ENCODE results near the gene MTUS2.

Gene MTUS2

GRCh38 chr13:29115842-29116241 is 295.7 kb downstream of the MTUS2 start:
- no peak for DNase-seq

GRCh38 chr13:29117663-29118062 is 297.5 kb downstream of the MTUS2 start:
- no peak for DNase-seq

DNA sequence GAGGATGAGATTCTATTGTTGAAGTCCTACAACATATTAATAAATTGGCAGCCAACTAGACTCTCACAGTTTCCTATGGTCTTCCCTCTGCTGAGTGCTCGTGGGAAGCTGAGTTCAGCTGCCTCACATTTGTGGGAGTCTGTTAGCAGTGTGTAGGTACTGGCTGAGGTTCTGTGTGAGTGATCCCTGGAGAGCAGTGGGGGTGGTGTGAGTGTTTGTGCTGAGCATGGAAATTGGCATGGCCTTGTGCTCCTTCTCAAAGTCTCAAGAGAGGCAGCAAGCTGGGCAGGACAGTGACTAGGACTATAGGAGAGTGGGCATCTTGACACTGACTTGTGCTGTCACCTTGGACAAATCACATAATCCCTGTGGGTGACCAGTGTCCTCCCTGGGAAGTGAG is 298.3 kb downstream of the MTUS2 start:
- no peak for DNase-seq

- DNase-seq = peak; percentile 49
Observed at GRCh38 chr13:29125191-29125933, 305.2 kb downstream of the MTUS2 start.

GRCh38 chr13:29125934-29126424 is 305.8 kb downstream of the MTUS2 start:
- DNase-seq = peak; percentile 31

- DNase-seq = no peak
Observed at GRCh38 chr13:29129616-29130015, 309.5 kb downstream of the MTUS2 start.

DNA sequence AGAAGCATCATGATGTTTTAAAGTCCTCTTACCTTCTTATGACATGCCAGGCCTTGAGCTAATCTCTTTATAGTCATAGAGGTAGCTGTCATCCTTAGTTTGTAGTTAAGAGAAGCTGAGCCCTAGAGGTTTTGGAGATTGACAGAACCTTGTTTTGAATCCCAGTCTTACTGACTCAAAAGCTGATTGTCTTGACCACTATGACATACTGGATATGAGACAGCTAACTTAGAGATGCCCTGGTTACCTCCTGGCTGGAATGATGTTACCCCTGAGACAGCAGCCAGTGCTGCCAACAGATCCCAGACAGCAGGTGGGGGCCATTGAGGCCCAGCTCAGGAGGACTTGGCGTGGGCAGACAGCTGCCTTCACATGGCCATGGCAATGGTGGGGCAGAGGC is 311.0 kb downstream of the MTUS2 start:
- DNase-seq = no peak

DNA sequence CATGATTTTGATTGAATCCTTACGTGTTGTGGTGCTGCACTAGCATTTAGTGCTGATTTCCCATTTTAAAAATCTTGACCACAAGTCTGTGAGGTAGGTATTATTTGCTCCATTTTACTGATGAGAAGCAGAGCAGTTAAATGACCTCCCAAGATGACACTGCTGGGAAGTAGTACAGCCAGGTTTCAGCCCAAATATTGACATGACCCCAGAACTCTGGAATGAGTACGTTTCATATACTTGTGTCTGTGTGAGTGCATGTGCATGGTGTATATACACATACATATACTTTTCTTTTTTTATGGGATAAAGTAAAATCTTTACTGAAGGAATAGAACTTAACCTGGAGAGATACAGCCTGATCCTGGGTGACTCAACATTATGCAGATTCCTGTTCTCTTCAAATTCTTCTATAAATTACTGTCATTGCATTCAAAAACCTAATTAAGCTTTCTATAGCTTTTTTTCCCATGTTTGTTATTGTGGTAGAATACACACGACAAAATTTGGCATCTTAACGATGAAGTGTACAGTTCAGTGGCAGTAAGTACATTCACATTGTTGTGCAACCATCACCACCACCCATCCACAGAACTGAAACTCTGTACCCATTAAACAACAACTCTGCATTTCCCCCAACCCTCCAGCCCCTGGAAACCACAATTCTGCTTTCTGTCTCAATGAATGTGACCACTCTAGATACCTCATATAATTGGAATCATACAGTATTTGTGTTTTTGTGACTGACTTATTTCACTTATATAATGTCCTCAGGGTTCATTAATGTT is 311.9 kb downstream of the MTUS2 start:
- DNase-seq = no peak

DNA sequence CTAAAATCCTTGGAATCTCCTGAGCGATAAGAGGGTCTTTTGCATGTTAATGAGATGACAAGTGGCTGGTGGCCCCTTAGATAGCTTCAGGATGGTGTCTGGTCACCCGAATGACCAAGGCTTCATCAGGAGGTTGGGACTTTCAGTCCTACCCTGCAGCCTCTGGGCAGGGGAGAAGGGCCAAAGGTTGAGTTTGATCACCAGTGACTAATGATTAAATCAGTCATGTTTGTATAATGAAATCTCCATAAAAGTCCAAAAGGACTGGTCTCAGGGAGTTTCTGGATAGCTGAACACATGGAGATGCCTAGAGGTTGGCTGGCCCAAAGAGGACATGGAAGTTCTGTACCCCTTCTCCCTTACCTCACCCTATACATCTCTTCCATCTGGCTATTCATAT is 316.2 kb downstream of the MTUS2 start:
- DNase-seq = no peak

GRCh38 chr13:29137016-29137415 is 316.9 kb downstream of the MTUS2 start:
- no peak for DNase-seq

DNA sequence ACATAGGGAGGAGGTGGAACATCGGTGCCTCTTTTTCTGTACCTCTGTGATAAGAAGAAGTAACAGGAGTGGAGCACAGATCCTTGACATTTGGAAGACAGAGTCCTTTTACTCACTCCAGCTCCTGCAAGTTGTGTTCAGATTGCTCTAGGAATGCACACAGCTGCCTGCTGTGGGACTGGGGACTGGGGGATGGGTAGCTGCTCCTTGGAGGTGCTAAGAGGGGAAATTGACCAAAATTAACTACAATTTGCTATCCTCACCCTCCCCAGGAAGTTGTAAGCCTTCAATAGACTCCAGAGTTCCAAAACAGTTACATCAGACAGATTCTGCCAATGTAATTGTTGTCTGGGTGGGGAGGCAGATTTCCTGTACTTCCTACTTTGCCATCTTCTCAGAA is 317.9 kb downstream of the MTUS2 start:
- DNase-seq = no peak

DNA sequence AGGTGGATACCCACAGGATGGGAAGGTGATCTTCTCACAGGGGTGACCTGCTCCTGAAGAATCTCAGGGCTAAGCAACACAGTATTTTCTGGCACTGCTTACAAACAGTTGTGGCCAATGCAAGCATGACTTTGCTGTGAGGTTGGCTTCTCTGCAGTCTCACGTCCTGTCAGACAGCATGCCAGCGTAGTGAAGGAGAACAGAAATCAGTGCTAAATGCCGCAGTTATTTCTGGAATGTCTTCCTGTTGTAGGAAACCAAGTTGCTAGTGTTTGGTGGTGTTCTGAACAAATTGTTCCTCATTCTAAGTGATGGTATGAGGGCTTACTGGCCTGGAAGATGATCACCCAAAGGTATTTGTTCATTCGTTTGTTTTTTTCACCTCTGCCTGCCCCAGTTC is 320.1 kb downstream of the MTUS2 start:
- no peak for DNase-seq

GRCh38 chr13:29143847-29144246 is 323.7 kb downstream of the MTUS2 start:
- no peak for DNase-seq

DNA sequence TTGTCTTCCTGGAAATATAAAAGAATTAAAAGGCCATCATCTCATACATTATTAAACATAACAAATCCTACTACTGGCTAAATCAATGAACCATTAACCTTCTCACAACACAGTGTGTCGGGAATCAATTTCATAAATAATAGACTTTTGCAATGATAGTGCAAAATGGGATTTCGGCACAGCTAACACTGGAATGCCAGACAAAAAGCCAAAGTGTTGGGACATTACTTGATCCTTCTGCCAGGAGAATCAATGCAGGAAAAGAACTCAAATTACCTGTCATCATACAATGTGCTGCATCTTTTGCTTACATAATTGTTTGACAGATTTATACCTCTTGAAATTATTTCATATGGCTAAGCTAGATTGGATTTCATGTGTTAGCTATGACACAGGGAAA is 334.3 kb downstream of the MTUS2 start:
- no peak for DNase-seq

- no peak for DNase-seq
Observed at GRCh38 chr13:29156136-29156535, 336.0 kb downstream of the MTUS2 start.

DNA sequence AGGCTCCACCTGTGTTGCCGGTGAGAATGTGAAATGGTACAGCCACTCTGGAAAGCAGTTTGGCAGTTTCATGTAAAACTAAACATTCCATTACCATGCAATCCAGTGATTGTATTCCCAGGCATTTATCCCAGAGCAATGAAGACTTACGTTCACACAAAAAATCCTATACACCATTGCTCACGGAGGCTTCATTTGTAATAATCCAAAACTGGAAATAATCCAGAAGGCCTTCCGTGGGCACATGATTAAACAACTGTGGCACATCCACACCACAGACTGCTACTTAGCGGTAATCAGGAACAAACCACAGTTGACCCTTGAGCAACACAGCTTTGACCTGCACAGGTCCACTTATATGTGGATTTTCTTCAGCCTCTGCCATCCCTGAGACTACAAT is 339.7 kb downstream of the MTUS2 start:
- no peak for DNase-seq

DNA sequence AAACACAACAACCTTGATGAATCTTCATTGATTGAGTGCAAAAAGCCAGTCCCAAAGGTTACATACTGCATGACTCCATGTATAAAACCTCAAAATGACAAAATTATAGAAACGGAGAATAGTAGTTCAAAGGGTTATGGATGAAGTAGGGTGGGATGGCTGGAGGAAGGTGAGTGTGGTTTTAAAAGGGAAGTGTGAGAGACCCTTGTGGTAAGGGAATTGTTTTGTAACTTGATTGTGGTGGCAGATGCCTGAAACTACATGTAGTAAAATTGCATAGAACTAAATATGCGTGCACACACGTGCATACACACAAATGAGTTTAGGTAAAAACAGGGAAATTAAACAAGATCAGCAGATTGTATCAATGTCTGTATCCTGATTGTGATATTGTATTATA is 340.7 kb downstream of the MTUS2 start:
- no peak for DNase-seq

DNA sequence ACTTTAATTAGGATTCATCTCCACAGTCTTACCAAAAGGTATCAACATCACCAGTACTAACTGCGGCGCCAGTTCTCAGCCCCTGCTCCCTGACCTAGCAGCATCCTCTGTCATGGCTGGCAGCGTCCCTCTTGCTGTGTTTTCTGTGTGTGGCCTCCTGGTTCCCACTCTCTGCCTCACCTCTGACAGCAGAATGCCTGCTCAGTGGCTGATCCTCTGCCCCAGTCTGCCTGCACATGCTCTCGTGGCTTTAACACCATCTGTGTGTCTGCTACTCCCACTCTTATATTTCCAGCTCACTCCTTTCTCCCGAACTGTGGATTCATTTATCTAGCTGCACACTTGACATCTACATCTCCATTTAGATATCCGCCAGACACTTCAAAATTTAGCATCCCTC is 341.5 kb downstream of the MTUS2 start:
- DNase-seq = no peak

DNA sequence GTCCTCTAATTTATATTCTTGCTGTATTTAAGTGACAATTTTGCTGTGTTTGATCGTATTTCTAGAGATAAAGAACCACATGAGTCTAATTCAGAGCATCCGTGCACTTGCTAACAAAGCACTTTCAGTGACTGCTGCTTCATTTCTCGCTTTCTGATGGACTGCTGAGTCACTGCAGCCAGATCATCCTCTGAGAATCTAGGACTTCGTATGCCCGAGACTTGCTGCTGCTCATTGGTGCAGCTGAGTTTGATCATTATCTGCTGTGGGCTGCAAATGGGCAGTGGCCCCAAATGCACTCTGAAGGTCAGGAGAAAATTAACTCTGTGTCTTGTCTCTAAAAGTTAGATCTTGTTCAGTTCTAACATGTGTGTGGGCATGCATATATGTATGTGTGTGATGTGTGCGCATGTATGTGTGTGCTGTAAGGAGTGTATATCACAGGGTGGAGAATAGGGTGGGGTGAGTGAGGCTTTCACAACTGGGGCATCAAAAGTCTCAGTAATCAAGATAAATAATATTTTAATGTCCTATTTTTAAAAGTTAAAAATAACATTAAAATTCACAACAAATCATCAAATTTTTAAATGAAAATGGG is 342.6 kb downstream of the MTUS2 start:
- DNase-seq = no peak

- no peak for DNase-seq
Observed at GRCh38 chr13:29164116-29164515, 344.0 kb downstream of the MTUS2 start.

GRCh38 chr13:29165216-29165615 is 345.1 kb downstream of the MTUS2 start:
- DNase-seq = no peak

- DNase-seq = no peak
Observed at GRCh38 chr13:29165840-29166239, 345.7 kb downstream of the MTUS2 start.

GRCh38 chr13:29170436-29171082 is 350.4 kb downstream of the MTUS2 start:
- DNase-seq = no peak
